HG02938 (cell line): ENCODE measurements around the gene FBN2.
"Not testable (repeated sequence)": the region's sequence is repeated elsewhere in the genome, so short reads cannot be mapped to it uniquely, and the experiment has no call there.

Experiments used
- ATAC-seq: cut with Tn5 transposase; IDR thresholded peaks from one replicate; pipeline ENCODE4 v1.9.1; 2021; ENCODE audit warnings: mild to moderate bottlenecking, moderate library complexity; ENCODE audit not compliant: unreplicated experiment

Gene FBN2

DNA sequence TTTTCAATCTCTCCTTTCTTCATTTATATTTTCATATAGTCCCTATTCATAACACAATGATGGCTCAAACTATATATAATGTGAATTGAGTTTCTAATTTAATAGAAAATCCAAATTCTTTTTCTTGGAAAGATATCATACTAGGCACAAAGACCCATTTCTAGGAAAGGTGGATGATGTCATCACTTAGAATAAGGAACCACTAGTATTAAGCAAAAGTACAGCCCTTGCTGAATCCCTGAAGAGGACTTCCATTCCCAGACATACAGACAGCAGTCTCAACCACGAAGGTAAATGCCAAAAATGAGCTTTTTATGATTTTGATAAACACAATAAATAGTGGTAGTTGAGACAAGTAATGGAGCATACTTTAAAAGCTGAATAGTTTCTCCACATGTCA, 210.0 kb downstream of the FBN2 start:
- no peak for ATAC-seq

DNA sequence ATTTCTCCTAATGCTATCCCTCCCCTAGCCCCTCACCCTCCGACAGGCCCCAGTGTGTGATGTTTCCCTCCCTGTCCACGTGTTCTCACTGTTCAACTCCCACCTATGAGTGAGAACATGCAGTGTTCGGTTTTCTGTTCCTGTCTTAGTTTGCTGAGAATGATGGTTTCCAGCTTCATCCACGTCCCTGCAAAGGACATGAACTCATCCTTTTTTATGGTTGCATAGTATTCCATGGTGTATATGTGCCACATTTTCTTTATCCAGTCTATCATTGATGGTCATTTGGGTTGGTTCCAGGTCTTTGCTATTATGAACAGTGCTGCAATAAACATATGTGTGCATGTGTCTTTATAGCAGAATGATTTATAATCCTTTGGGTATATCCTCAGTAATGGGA, 216.6 kb downstream of the FBN2 start:
- ATAC-seq = not testable (repeated sequence)

DNA sequence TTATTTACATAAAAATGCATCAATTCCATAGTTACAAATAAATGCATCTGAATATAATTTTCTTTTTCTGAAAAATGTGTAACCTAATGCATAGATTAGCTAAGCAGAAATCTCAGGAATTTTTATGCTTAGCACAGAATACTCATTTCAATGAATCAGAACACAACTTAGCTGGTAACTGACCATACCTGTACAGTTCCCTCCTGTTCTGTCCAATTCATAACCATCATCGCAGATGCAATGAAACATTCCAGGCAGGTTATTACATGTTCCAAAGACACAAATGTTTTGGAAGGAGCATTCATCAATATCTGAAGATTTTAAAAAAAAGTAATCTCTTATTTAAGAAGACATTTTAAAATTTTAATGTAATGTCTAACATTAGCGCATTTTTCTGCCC, 219.4 kb downstream of the FBN2 start:
- ATAC-seq = no peak

DNA sequence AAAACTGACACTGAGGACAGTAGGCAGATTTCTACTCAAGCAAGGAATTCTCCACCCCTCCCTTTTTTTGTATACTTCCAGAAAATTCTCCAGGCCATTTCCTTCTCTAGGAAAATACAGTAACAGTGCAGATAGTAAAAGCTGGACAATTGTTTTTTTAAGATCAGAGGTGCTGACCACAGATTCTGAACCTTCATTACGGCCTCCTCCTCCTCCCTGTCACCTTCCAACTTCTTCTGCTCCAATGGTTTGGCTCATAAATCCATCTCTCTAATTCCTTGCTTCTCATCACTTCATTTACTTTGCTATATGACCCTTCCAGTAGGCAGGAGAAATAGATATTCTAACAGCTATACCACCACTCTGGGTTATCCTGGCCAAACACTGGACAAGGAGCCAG, 220.6 kb downstream of the FBN2 start:
- ATAC-seq = no peak

DNA sequence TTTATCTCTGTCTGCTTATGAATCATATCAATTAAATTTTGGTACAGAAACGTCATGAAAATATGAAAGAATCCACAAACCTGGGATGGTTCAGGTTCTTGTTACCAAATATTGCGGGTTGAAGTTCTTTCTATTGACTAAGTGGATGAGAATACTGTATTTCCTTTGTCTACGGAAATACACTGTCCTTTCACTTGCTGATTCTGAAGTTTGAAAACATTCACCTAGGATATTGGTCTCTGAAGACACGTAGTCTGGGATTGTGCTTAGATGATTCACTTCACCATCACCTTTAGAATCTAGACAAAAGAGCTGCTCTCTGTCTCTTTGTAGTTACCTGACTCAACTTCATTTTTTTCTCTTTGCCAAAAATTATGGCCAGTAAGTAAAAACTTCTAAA, 222.4 kb downstream of the FBN2 start:
- ATAC-seq = no peak

DNA sequence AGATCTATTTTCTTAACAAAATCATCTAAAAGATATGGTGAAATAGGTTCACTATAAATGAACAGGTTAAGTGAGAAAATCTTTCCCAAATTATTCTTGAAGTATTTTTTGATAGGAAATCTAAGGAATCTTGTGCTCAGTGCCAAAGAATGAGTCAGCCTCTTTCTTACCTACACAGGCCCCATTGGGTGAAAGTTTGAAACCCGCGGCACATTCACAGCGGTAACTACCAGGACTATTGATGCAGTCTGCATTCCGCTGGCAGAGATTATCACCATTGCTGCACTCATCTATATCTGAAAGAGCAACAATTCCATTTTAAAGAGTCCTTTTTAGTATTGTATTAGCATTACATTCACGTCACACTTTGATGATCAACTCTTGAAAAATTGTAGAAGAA, 232.7 kb downstream of the FBN2 start:
- ATAC-seq = no peak

DNA sequence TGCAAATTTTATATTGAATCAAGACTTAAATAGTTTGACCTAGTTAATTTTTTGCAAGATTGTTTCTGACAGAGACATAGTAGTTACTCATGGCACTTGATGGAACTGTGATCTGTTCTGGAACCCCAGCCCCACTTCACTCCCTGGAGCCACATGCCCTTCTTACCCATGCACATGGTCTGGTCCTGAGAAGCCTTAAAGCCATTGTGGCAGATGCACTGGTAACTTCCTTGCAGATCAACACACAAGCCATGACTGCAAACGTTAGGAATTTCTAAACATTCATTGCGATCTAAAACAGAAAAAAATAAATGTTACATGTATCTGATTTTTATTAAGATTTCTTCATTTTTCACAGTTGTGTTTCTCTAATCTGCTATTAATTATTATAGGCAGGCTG, 233.3 kb downstream of the FBN2 start:
- no peak for ATAC-seq

DNA sequence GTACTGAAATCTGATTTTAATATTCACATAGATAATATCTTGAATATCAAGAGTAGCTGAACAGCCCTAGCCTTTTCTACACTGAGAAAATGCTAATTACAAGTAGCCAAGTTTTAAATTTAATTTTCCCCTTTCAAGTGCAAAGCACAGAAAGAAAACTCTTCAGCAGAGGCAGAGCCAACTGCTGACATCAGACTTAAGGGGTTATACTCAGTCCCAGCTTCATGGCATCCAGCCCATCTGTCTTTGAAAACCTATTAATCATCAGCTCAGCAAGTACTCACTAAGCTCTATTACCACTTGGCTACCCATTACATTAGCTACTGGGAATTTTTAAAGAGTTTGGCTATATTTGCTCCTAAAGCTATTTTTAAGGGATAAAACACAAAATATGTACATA, 234.0 kb downstream of the FBN2 start:
- no peak for ATAC-seq

DNA sequence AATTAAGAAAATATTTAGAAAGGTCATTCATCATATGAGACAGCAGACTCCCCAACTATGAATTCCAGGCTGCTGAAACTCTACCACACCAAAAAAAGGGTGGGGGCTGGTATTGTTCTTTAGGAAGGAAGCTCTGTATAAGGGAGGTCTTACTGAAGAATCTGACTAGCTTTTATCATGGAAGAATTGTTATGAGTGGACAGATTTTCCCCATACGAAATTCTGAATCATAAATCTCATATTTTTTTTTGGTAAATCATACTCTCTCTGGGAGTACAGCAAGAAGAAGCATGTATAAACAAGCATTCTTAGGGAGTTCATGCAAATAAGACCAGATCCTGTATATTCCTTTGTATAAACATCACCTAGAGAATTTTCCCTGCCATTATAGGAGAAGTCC, 234.5 kb downstream of the FBN2 start:
- ATAC-seq = no peak

DNA sequence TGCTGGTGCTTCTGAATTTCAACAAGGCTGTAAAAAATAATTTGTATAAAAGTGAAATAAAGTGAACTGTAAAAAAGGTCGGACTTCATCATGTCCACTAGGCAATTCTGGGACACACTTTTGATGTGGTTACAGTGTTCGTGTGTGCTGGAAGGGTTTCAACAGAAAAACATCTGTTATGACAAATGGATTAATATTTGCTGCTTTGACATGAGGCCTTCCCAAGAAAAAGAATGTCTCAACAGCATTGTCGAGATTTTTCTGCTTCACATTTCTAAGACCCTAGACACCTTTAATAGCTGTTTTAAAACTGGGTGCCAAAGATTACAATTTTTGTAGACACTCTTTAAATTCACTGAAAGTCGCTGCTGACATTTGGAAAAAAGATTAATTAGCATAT, 237.9 kb downstream of the FBN2 start:
- ATAC-seq = no peak

DNA sequence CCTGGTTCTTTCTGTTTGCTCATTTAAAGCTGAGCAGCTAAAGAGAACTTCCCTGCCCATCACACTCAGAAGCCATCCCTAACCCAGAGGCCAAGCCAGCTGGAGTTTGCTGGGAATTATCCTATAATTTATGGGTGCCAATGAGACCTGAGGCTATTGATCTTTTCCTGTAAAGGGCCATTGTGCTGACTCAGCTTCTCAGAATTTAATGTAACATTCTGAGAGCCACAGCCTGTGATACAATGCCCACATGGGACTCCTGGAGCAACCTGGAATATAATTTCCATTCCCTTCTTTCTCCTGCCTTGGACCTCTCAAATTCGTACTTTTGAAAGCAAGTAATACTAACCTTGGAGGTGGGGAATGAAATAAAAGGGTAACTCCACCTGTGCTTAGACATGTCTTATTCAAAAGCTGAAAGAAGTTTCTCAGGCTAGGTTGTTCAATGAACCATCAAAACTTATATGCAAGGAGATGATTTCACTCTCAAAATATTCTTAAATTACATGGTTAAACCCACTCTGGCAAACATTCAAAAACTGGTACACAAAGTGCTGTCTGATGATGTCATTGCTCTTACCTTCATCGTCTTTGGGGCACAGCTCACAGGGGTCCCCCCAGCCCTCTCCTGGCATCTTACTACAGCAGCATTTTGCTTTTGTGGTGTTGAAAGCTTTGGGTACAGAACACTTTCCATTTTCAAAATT, 247.7 kb downstream of the FBN2 start:
- no peak for ATAC-seq

DNA sequence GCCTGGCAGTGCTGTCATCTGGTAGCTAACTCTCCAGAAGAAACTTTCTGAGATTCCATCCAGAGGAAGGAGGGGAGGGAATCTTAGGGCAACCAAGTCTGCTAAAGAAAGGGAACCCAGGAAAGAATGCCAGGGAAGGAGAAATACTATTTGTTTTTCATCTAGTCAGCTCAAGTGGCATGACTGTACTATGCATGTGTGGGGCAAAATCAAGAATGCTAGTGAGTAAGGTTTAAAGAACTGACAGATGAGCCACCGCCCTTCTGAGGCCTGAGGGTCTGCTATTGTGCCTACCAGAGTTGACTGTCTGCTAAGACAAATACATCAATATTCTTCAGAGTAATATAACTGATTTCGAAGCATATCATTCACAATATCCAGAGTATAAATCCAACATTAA, 250.3 kb downstream of the FBN2 start:
- ATAC-seq = no peak

DNA sequence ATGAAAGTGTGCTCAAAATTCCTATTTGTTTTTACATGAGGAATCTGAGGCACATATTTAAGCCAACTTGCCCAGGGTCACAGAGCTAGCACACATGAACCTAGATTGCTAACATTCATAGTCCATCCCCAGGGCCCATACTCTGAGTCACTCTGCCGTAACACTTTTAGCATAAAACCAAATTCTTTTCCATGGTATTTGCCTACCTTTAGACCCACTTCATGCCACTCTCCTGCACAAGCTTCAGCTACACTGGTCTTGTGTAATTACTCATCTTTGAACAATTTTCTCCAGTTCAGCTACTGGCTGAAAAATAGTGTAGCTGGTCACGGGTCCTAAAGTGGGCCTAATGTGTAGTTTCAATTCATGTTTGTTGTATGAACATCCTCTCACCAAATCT, 253.8 kb downstream of the FBN2 start:
- no peak for ATAC-seq

DNA sequence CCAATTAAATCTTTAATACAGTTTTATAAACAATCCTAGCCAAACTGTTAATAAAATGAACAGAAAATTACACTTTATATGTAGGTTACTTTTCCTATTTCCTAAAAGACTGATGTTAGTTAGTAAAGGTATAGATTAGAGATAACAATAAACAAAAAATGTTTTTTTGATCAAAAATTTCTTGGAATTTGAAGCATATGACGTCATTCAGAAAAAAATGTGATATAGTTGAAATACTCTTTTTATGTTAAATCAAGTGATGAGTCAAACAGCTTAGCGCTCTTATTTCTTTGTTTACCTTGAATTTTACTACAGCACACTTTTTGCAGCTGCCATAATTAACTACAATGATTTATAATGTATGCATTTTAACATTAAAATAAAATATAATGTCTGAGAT, 258.7 kb downstream of the FBN2 start:
- ATAC-seq = no peak

DNA sequence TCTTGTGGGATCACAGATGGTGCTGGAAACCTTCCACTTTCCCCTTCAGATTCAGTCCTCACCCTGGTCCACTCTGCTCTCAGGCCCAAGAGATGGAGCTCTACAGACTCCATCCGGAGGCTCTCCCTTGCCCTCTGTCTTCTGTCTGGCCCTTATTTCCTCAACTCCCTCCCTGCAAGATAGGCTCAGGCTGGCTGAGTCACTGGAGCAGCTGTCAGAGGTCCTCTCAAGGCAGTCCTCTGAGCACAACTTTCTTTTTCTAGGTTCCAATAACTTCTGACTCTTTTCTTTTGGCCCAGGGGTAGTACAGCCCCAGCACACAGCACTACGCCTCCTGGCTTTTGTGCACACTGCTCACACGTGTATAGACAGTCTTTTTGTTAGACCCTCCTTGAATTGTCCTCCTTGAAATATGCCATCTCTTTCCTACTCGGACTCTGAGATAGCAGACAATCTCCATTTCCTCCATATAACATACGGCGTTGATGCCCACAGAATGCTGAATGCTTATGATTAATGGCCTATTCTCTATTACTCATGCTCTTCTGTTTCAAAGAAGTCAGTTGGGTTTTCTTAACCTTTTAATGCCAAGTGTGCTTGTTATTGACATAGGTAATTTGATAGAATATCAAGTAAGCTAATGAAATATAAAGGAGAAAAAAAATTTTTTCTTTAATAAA, 261.4 kb downstream of the FBN2 start:
- ATAC-seq = no peak

DNA sequence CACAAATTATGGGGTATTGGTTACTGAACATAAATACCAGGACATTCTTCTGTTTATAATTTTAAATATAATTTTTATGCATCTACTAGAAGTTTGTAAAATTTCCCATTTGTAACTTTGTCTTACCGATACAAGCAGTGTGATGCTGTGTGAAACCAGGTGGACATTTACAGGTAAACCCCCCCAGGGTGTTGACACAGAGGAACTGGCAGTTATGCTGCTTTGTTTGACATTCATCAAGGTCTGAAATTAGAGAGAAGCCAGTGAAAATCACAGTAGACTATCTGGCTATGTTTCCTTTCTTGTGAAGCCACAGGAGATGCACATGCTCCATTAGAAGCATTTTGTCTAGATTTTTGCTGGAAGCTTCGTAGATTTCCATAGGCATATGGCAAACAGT, 263.6 kb downstream of the FBN2 start:
- no peak for ATAC-seq

DNA sequence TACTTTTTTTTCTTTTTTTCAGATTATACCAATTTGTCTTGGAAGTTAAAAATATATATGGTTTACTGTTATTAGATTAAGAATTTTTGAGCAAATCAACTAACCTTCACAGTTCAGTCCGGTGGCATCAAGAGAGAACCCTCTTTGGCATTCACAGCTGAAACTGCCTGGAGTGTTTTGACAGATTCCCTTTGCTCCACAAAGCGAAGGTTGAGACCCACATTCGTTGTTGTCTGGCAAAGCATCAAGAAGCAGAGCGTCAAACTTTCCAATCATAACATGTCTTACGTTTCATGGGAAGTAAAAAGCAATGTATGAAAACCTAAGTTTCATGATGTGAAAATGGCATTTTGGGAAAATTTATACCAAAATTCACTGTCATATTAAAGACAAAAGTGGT, 264.3 kb downstream of the FBN2 start:
- ATAC-seq = no peak

DNA sequence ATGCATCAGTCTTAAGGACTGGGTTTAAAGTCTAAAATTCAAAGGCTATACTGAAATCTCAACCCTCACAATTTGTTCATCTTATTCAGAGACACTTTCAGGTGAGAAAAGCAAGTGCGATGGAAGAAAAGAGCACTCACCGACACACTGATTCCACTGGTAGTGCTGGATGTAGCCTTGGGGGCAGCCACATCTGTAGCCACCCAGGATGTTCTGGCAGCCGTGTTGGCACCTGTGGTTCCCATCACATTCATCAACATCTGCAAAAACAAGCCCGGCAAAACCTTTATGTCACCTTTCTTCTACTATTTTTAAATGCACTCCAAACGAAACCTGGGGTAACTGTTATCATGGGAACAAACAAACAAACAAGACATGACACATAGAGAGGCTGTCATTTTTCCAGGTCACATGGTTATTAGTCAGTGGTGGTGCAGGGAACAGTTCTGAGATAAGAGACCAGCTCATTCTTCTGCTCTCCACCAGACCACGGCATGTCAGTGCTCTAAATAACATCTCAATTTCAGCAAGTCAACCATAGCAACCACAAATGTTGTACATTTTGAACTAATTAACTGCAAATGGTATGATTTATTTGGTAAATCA, 266.1 kb downstream of the FBN2 start:
- no peak for ATAC-seq

DNA sequence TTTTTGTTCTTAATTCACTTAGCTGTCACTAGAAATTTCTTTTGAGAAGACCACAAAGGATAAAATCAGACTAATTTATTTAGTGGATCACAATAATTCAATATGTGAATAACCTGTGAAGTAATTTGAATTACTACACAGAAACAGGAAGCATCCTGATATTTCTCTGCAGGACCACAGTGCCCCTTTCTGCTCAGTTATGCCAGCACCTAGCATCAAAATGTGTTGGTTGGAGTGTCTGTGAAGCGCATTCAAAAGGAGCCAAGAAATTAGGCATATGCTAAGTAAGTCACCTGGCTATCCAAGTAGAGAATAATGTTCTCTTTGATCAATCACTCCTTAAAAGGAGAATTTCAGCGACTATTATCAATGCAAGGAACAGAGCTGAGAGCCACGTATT, 267.0 kb downstream of the FBN2 start:
- ATAC-seq = no peak

DNA sequence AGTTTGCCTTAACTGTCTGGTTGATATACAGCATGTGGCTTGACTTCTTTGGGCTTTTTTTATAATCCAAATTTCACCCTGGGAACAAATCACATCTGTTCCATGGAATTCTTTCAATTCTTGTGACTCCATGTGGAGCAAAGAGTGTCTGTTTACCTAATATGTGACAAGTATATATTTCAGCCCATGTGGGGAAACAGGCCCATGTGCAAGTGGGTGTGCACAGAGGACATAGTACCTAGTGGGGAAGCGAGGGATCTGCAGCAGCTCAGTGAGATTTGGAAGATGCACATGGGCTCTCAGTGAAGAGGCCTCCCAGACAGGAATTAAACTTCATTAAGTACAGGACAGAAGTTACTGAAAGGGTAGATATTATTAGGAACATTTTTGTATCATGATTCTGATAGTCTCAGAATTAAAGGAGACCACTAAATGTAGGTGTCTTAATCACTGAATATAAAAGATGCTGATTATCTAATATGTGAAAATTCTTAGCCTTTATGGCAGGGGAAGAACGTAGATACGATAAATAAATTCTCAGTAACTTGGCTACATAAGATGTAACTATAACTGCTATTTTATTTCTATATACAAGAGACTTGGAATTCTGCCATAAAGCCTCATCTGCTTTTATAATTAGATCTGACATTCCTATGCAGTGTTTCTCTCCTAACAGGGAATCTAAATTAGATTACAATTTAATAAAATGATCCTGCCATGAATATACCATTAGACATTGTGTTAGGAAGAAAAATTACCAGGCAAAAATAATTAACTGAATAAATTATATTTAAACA, 273.3 kb downstream of the FBN2 start:
- no peak for ATAC-seq

DNA sequence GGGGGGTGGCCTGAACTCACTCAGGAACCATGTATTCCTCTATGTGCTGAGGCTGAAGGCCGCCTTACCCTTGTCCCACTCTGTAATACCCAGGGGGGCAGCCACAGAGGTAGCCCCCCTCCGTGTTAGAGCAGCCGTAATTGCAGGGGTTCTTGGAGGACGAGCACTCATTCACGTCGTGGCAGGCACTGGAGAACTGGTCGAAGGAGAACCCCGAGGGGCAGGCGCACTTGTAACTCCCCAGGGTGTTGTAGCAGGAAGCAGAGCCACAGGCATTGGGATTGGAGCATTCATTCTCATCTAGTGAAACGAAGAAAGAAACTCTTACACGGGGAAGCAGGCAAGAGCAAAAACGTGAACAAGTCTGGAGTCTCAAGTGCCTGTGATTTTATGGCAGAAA, 274.7 kb downstream of the FBN2 start:
- no peak for ATAC-seq

DNA sequence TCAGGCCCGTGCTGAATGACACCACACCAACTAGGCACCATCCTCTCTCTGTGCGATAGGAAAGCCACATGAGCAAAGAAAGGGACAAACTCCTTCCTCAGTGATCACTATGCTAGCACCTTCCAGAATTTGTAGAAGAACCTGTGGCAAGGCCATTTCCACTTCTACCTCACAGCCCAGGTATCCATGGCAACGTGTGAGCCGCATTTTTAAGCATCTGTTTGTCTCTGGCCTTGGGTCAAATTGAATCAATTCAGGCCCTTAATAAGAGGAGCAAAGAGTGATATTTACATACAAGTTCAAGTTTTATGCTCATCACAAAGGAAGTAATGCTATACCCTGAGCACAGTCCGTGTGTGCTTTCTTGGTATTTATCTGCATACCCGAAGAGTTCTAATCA, 275.1 kb downstream of the FBN2 start:
- no peak for ATAC-seq
